ENCODE data around the gene SAMD4B.

Gene SAMD4B

DNA sequence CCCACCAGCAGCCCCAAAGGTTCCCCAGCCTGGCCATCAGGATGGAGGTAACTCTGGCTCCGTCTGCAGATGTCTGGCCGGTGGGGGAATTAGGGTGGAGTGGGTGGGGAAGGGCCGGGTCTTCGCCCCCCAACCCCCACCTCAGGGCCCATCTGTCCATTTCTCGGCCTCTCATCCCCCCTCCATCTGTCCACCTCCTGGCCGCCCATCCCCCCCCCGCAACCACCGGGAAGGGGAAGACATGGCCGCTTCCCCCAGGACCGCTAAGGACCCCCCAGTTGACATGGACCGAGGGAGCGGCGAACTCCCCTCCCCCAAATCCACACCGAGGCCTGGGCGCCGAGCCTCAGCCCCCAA lies 22.4 kb upstream of the SAMD4B start:
- no peak overlapping the region for H3K27ac ChIP-seq
- peaks cover 15 to 21% of the 10 kb centered on the region in 2 experiments for H3K4me1 ChIP-seq (ENCODE audit: control insufficient read depth in 1 of 2, insufficient read depth in 1 of 2, low read depth in 1 of 2, low read length in 1 of 2)
- peaks cover 38% of the 10 kb centered on the region for H3K27me3 ChIP-seq
- H3K9me3 ChIP-seq, result no peaks in the 10 kb centered on the region
- peaks cover 42% of the 10 kb centered on the region for H3K36me3 ChIP-seq
- TF ChIP-seq CTCF (IDR thresholded peaks at IDR 0.05), result no peak
- peak overlapping the region; percentile 34 to 48 for H3K4me3 ChIP-seq (ENCODE audit: low read depth in 1 of 2, low read length in 1 of 2)

DNA sequence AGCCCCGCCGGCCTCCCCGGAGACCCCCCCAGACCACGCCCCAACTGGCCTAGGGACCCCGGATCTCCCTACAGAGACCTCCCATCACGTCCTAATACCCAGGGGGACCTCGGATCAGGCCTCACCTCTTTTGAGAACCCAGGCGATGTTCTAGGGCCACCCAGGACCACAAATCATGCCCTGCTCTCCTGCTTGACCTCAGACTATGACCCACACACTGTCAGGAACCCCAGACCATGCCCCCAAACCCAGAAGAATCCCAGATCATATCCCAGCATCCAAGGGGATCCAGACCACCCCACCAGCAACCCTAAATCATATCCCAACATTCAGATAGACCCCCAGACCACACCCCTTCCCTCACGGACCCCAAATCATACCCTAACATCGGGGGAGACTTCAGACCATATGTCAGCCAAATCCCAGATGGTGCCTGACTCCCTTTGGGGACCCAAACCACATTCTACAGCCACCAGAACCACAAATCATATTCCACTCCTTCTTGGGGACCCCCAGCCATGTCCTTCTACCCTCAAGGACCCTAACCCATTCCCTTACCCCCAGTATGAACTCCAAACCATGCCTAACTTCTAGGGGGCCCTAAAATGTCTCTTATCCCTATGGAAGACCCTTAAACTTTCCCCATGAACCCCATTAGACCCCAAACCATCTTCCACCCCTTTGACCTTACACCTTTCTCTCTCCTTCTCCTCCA lies 20.9 kb upstream of the SAMD4B start:
- TF ChIP-seq CTCF (IDR thresholded peaks at IDR 0.05), result no peak
- Histone ChIP-seq H3K4me1 (ENCODE audit: control insufficient read depth in 1 of 2, insufficient read depth in 1 of 2, low read depth in 1 of 2, low read length in 1 of 2) (peaks cover 20 to 33% of the 10 kb centered on the region in 2 experiments), H3K9me3 (no peaks in the 10 kb centered on the region), H3K4me3 (ENCODE audit: low read depth in 1 of 2, low read length in 1 of 2) (peak overlapping the region; percentile 41 to 43), H3K27ac (no peak overlapping the region), H3K27me3 (peaks cover 38% of the 10 kb centered on the region), H3K36me3 (peaks cover 42% of the 10 kb centered on the region)

DNA sequence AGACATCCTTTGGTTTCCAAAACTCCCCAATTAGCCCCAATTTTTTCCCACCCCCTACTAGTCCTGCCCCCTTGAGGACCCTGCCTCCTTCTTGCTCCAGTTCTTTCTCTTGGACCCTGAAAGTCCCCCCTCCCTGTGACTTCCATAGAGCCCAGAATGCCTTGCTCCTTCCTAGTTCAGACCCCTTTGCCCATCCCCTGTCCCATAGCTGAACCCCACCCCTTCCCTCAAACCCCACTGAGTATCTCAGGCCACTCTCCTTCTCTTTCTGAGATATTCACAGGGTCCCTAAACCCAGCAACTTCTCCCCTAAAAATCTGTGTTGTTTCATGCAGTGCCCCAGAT lies 20.4 kb upstream of the SAMD4B start:
- H3K4me1 ChIP-seq (ENCODE audit: control insufficient read depth in 1 of 2, insufficient read depth in 1 of 2, low read depth in 1 of 2, low read length in 1 of 2), result peaks cover 21 to 38% of the 10 kb centered on the region in 2 experiments
- H3K4me3 ChIP-seq (ENCODE audit: low read depth in 1 of 2, low read length in 1 of 2), result peak overlapping the region; percentile 41 to 43
- H3K36me3 ChIP-seq, result peaks cover 42% of the 10 kb centered on the region
- H3K9me3 ChIP-seq, result no peaks in the 10 kb centered on the region
- no peak for TF ChIP-seq CTCF (IDR thresholded peaks at IDR 0.05)
- H3K27ac ChIP-seq, result no peak overlapping the region
- peaks cover 38% of the 10 kb centered on the region for H3K27me3 ChIP-seq

DNA sequence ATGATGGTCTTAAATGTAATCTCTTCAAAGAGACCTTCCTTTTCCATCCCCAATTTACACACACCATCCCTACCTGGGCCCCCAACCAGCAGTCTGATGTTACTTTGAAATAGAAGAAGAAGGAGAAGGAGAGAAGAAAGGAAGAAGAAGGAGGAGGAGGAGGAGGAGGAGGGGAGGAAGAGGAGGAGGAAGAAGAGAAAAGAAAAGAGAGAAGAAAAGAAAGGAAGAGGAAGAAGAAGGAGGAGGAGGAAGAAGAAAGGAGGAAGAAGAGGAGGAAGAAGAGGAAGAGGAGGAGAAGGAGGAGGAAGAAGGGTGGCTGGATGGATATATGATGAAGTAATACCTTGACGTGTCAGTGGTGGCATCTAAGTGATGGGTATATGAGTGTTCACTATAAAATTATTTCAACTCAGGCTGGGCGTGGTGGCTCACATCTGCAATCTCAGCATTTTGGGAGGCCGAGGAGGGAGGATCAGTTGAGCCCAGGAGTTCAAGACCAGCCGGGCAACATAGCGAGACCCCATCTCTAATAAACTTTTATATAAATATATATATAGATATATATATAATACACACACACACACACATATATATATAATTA lies 17.9 kb upstream of the SAMD4B start:
- no peak for TF ChIP-seq CTCF (IDR thresholded peaks at IDR 0.05)
- H3K4me3 ChIP-seq (ENCODE audit: low read depth in 1 of 2, low read length in 1 of 2), result no peak overlapping the region
- peaks cover 43 to 63% of the 10 kb centered on the region in 2 experiments for H3K4me1 ChIP-seq (ENCODE audit: control insufficient read depth in 1 of 2, insufficient read depth in 1 of 2, low read depth in 1 of 2, low read length in 1 of 2)
- no peaks in the 10 kb centered on the region for H3K9me3 ChIP-seq
- H3K36me3 ChIP-seq, result peaks cover 52% of the 10 kb centered on the region
- peaks cover 36% of the 10 kb centered on the region for H3K27me3 ChIP-seq
- H3K27ac ChIP-seq, result peak overlapping the region; percentile 65

- no peak for TF ChIP-seq CTCF (IDR thresholded peaks at IDR 0.05)
- Histone ChIP-seq H3K4me1 (ENCODE audit: control insufficient read depth in 1 of 2, insufficient read depth in 1 of 2, low read depth in 1 of 2, low read length in 1 of 2) (peaks cover 60 to 72% of the 10 kb centered on the region in 2 experiments), H3K9me3 (no peaks in the 10 kb centered on the region), H3K4me3 (ENCODE audit: low read depth in 1 of 2, low read length in 1 of 2) (no peak overlapping the region), H3K36me3 (peaks cover 68% of the 10 kb centered on the region), H3K27ac (peak overlapping the region; percentile 38), H3K27me3 (peaks cover 21% of the 10 kb centered on the region)
Observed at GRCh38 chr19:39325778-39326665, 16.2 kb upstream of the SAMD4B start.
